Activated B cell treated with CpG ODN at 0.5 μM for 24 hours (primary cell): ENCODE data around the gene PARP6. TPM values are rescaled to one million over a fixed set of nuclear protein-coding genes. Genes with fewer than 3 reads are reported as not detected.

Experiments
- ATAC-seq: fragments of 200-7000 bp; cut with Tn5 transposase; one replicate; pipeline ENCODE4 v1.10.0; 2021; ENCODE audit warnings: low read depth, mild to moderate bottlenecking, moderate library complexity
- CTCF ChIA-PET: fragments of 350-600 bp; sonication (Branson Sonifier 250); formaldehyde crosslinking; loops from one replicate; lab custom pipeline; 2021; ENCODE audit warnings: antibody characterized with exemption; lab: Charles Lee
- POLR2A ChIA-PET: fragments of 350-600 bp; sonication (Branson Sonifier 250); formaldehyde crosslinking; loops from one replicate; lab custom pipeline; 2021; ENCODE audit warnings: antibody characterized with exemption; lab: Charles Lee
- DNase-seq: peaks from one replicate; pipeline ENCODE4 v3.0.0; 2022
- H3K27ac Mint-ChIP-seq: one replicate; pipeline ENCODE4 v1.8.0; 2020; ENCODE audit warnings: mixed read lengths
- H3K27me3 Mint-ChIP-seq: one replicate; pipeline ENCODE4 v1.8.0; 2021; ENCODE audit warnings: mixed read lengths
- H3K36me3 Mint-ChIP-seq: one replicate; pipeline ENCODE4 v1.8.0; 2021; ENCODE audit warnings: low read depth, mixed read lengths
- H3K4me1 Mint-ChIP-seq: one replicate; pipeline ENCODE4 v1.8.0; 2021; ENCODE audit warnings: mixed read lengths
- H3K4me3 Mint-ChIP-seq: one replicate; pipeline ENCODE4 v1.8.0; 2020; ENCODE audit warnings: mild to moderate bottlenecking, mixed read lengths
- H3K9me3 Mint-ChIP-seq: one replicate; pipeline ENCODE4 v1.8.0; 2020; ENCODE audit warnings: mixed read lengths
- intact Hi-C: fragments of 100-400 bp; cut with micrococcal nuclease; formaldehyde crosslinking; loops from one replicate; pipeline ENCODE4 v1.15.1; 2024
- total RNA-seq: library from RNA; stranded (reverse); gene quantifications from 2 replicates; pipeline ENCODE4 v1.2.3, GENCODE V29; 2022
- TF ChIP-seq, protein P1 (sequence below): fragments of 200-600 bp; IDR thresholded peaks from one replicate; pipeline ENCODE4 v1.8.0; 2022; ENCODE audit warnings: antibody characterized with exemption, mild to moderate bottlenecking

The PARP6 gene
- total RNA-seq, 1 donor from 2014 or later: 81.4 TPM

DNA sequence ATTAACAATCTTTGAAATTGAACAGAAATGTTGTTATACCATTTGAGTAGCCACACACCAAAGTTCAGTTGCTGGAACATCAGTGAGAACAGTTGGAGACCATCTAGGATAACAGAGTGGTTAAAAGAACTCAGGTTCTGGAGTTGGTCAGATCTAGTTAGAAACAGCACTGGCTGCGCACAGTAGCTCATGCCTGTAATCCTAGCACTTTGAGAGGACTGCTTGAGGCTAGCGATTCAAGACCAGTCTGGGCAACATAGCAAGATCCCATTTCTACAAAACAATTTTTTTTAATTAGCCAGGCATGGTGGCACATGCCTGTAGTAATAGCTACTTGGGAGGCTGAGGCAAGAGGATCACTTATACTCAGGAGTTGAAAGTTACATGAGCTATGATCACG lies 33.8 kb downstream of the PARP6 start:
- ATAC-seq (no peak), DNase-seq (no peak)
- Mint-ChIP-seq H3K4me1 (peaks cover 5% of the 10 kb centered on the region), H3K27me3 (no peaks in the 10 kb centered on the region), H3K36me3 (peaks cover 37% of the 10 kb centered on the region), H3K9me3 (no peaks in the 10 kb centered on the region), H3K4me3 (no peak overlapping the region), H3K27ac (no peak overlapping the region)
- ChIA-PET CTCF (interaction anchor here (0.9 to 1.7 kb wide), 3 partner anchors 11 to 38 kb away, joined by 3 to 11 read pairs (median 5); no protein-coding TSS in a partner anchor), POLR2A (interaction anchor here (1.9 to 3.3 kb wide), 2 partner anchors 8 to 11 kb away, joined by 12 read pairs; partner anchors contain the start of gene PKM)
- intact Hi-C loops: no loop called here
- TF ChIP-seq, protein P1, sequence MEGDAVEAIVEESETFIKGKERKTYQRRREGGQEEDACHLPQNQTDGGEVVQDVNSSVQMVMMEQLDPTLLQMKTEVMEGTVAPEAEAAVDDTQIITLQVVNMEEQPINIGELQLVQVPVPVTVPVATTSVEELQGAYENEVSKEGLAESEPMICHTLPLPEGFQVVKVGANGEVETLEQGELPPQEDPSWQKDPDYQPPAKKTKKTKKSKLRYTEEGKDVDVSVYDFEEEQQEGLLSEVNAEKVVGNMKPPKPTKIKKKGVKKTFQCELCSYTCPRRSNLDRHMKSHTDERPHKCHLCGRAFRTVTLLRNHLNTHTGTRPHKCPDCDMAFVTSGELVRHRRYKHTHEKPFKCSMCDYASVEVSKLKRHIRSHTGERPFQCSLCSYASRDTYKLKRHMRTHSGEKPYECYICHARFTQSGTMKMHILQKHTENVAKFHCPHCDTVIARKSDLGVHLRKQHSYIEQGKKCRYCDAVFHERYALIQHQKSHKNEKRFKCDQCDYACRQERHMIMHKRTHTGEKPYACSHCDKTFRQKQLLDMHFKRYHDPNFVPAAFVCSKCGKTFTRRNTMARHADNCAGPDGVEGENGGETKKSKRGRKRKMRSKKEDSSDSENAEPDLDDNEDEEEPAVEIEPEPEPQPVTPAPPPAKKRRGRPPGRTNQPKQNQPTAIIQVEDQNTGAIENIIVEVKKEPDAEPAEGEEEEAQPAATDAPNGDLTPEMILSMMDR: no peak

DNA sequence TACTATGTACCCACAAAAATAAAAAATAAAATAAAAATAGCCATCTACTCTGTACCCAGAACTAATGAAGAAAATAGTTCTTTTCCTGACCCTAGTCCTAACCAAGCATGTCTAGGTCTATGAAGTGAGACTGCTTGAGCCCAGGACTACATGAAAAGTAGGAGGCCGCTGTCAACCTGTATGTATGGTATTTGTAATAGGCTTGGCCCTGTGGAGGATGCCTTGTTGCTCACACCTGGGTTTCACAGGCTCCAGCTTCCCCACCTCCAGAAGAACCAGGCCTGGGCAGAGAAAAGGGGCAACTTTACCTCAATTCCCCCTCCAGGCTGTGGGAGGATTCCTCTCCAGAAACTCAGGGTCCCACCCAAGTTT lies 34.5 kb downstream of the PARP6 start:
- ChIA-PET POLR2A (interaction anchor here (0.6 to 0.7 kb wide), 2 partner anchors 9 to 456 kb away, joined by 3 to 7 read pairs; no protein-coding TSS in a partner anchor), CTCF (interaction anchor here (0.8 kb wide), 1 partner anchor 38 kb away, joined by 3 read pairs; no protein-coding TSS in a partner anchor)
- ATAC-seq (no peak), DNase-seq (no peak)
- H3K27me3 Mint-ChIP-seq: no peaks in the 10 kb centered on the region
- TF ChIP-seq, protein P1: no peak
- peaks cover 31% of the 10 kb centered on the region for H3K36me3 Mint-ChIP-seq
- no peak overlapping the region for H3K4me3 Mint-ChIP-seq
- intact Hi-C loops: no loop called here
- no peaks in the 10 kb centered on the region for H3K9me3 Mint-ChIP-seq
- H3K27ac Mint-ChIP-seq: no peak overlapping the region
- H3K4me1 Mint-ChIP-seq: peaks cover 5% of the 10 kb centered on the region

DNA sequence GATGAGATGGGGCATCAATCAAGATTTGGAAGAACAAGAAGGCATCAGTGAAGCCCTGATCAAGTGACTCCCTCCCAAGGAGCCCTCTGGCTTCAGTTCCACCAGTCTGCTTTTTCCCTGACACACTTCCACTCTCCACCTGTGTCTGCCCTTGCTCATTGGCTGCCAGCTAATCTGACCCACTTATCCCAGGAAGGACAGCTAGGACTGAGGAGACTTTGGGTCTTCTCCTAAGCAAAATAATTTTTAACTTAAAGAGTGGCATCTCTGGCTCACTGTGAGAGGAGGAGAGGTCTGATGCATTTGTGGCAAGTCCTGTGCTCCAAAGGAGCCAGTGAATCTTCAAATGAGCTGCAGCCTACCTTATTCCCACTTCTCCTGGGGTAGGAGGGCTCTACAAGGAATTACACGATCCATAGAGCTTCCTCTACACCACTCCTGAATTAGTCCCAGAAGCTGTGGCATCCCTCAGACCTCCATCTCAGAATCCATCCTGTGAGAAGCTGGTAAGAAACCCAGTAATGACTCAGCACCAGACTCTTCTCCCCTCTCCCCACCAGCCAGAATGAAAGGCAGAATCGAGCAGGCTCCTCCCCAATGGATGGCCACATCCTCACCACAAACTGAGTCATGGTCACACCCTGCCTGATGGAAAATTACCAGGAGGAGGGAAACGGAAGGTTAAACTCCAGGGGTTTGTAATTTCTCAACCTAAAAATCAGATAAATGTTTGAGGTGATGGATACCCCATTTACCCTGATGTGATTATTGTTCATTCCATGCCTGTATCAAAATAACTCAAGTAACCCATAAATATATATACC lies 35.1 kb downstream of the PARP6 start:
- ChIA-PET CTCF (interaction anchor here (0.8 kb wide), 1 partner anchor 37 kb away, joined by 3 read pairs; no protein-coding TSS in a partner anchor), POLR2A (interaction anchor here (0.6 to 0.7 kb wide), 2 partner anchors 9 to 15 kb away, joined by 4 to 7 read pairs; no protein-coding TSS in a partner anchor)
- TF ChIP-seq, protein P1: no peak
- no peak for DNase-seq
- ATAC-seq: no peak
- Mint-ChIP-seq H3K4me3 (no peak overlapping the region), H3K36me3 (peaks cover 25% of the 10 kb centered on the region), H3K4me1 (peaks cover 9% of the 10 kb centered on the region), H3K9me3 (no peaks in the 10 kb centered on the region), H3K27me3 (no peaks in the 10 kb centered on the region), H3K27ac (no peak overlapping the region)
- intact Hi-C loops: no loop called here

DNA sequence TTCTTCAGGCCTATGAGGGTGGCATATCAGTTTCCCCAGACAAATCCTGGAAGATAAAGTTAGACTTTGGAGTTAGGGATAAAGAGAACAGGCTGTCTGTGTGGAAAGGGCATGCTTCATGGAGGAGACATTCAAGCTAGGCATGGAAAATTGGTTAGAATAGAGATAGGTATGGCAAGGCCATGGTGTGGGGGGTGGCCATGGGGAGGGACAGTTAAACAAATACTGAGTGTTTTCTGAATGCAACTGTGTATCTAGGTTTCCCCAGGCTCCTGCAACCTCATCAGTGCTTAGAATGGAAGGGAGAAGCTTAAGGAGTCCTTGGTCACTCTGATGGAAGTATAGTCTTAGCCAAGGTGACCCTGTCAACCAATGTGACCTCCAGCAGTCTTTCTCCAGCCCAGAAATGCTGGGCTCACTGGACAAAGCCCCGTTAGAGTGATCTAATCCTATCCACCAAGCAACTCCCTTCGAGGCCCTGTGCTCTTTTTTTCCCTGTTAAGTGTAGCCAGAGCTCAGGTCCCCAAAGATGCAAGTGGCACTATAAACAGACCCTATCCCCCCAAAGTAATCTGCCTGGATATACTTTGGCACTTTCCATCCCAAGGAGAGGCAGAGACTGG lies 35.9 kb downstream of the PARP6 start:
- POLR2A ChIA-PET: interaction anchor here (0.6 to 0.7 kb wide), 3 partner anchors 8 to 50 kb away, joined by 3 to 4 read pairs (median 3); no protein-coding TSS in a partner anchor
- H3K27ac Mint-ChIP-seq: no peak overlapping the region
- intact Hi-C loops: no loop called here

More for the DNA sequence above, 35.9 kb downstream of the PARP6 start:
- TF ChIP-seq, protein P1: no peak
- Mint-ChIP-seq H3K27me3 (no peaks in the 10 kb centered on the region), H3K36me3 (peaks cover 21% of the 10 kb centered on the region), H3K9me3 (no peaks in the 10 kb centered on the region), H3K4me3 (no peak overlapping the region), H3K4me1 (peaks cover 16% of the 10 kb centered on the region)
- CTCF ChIA-PET: no interaction called here
- no peak for ATAC-seq
- DNase-seq: no peak
